ENCODE data around the gene HADHB. TPM values are rescaled to one million over a fixed set of nuclear protein-coding genes. Genes with fewer than 3 reads are reported as not detected.

The HADHB gene
- total RNA-seq, 1 experiment from 2014 or later = 101 TPM

- intact Hi-C loops (cut with micrococcal nuclease; ENCODE audit: unreplicated experiment) = no loop called here
- CTCF ChIA-PET = no interaction called here
- Histone ChIP-seq H3K4me1 (ENCODE audit: insufficient read depth, low read length, poor library complexity, severe bottlenecking) (peaks cover 9% of the 10 kb centered on the region), H3K27me3 (replicated peaks; ENCODE audit: insufficient read depth, low read depth, low read length, poor library complexity) (no peaks in the 10 kb centered on the region), H3K36me3 (ENCODE audit: insufficient read depth, low read length, poor library complexity, severe bottlenecking) (no peaks in the 10 kb centered on the region), H3K9me3 (ENCODE audit: low read depth, low read length, poor library complexity, severe bottlenecking) (no peaks in the 10 kb centered on the region), H3K27ac (ENCODE audit: low read depth, low read length, poor library complexity, severe bottlenecking) (peak overlapping the region; percentile 98), H3K4me3 (ENCODE audit: low read depth, low read length, poor library complexity, severe bottlenecking) (peak overlapping the region; percentile 87)
- POLR2A ChIA-PET (ENCODE audit: low non-redundant PET) = no interaction called here
- BruUV-seq (replicated peaks) = TSS peak; percentile 53
- TF ChIP-seq CTCF (conservative IDR thresholded peaks at IDR 0.05; ENCODE audit: low read depth, low read length) = no peak
- no peak for TF ChIP-seq EZH2 (IDR thresholded peaks at IDR 0.05; ENCODE audit: borderline replicate concordance, low read depth, low read length, poor library complexity, severe bottlenecking)
- peak; percentile 39 for DNase-seq (ENCODE audit: low spot score)
These were observed 543 bp downstream of the HADHB start for GRCh38 chr2:26245231-26245732.

- Histone ChIP-seq H3K4me1 (ENCODE audit: insufficient read depth, low read length, poor library complexity, severe bottlenecking) (peaks cover 9% of the 10 kb centered on the region), H3K9me3 (ENCODE audit: low read depth, low read length, poor library complexity, severe bottlenecking) (no peaks in the 10 kb centered on the region), H3K36me3 (ENCODE audit: insufficient read depth, low read length, poor library complexity, severe bottlenecking) (no peaks in the 10 kb centered on the region), H3K27me3 (replicated peaks; ENCODE audit: insufficient read depth, low read depth, low read length, poor library complexity) (no peaks in the 10 kb centered on the region), H3K27ac (ENCODE audit: low read depth, low read length, poor library complexity, severe bottlenecking) (peak overlapping the region; percentile 98), H3K4me3 (ENCODE audit: low read depth, low read length, poor library complexity, severe bottlenecking) (peak overlapping the region; percentile 87)
- no peak for TF ChIP-seq EZH2 (IDR thresholded peaks at IDR 0.05; ENCODE audit: borderline replicate concordance, low read depth, low read length, poor library complexity, severe bottlenecking)
- TF ChIP-seq CTCF (conservative IDR thresholded peaks at IDR 0.05; ENCODE audit: low read depth, low read length) = no peak
- BruUV-seq (replicated peaks) = no TSS peak
- intact Hi-C loops (cut with micrococcal nuclease; ENCODE audit: unreplicated experiment) = no loop called here
- CTCF ChIA-PET = no interaction called here
- DNase-seq (ENCODE audit: low spot score) = no peak
- POLR2A ChIA-PET (ENCODE audit: low non-redundant PET) = no interaction called here
These were observed 1.1 kb downstream of the HADHB start for GRCh38 chr2:26245810-26246209.

GRCh38 chr2:26246818-26247217 is 2.1 kb downstream of the HADHB start:
- TF ChIP-seq EZH2 (IDR thresholded peaks at IDR 0.05; ENCODE audit: borderline replicate concordance, low read depth, low read length, poor library complexity, severe bottlenecking) (no peak), CTCF (conservative IDR thresholded peaks at IDR 0.05; ENCODE audit: low read depth, low read length) (no peak)
- ChIA-PET CTCF (no interaction called here), POLR2A (ENCODE audit: low non-redundant PET) (no interaction called here)
- Histone ChIP-seq H3K4me3 (ENCODE audit: low read depth, low read length, poor library complexity, severe bottlenecking) (no peak overlapping the region), H3K36me3 (ENCODE audit: insufficient read depth, low read length, poor library complexity, severe bottlenecking) (no peaks in the 10 kb centered on the region), H3K27ac (ENCODE audit: low read depth, low read length, poor library complexity, severe bottlenecking) (no peak overlapping the region), H3K27me3 (replicated peaks; ENCODE audit: insufficient read depth, low read depth, low read length, poor library complexity) (no peaks in the 10 kb centered on the region), H3K4me1 (ENCODE audit: insufficient read depth, low read length, poor library complexity, severe bottlenecking) (peaks cover 7% of the 10 kb centered on the region), H3K9me3 (ENCODE audit: low read depth, low read length, poor library complexity, severe bottlenecking) (no peaks in the 10 kb centered on the region)
- no TSS peak for BruUV-seq (replicated peaks)
- intact Hi-C loops (cut with micrococcal nuclease; ENCODE audit: unreplicated experiment) = no loop called here
- no peak for DNase-seq (ENCODE audit: low spot score)
